ENCODE data around the gene FAM131A.

The FAM131A gene

GRCh38 chr3:184323696-184324095 is 13.7 kb upstream of the FAM131A start:
- no peak for ATAC-seq
- TF ChIP-seq TSHZ2 (CRISPR knock-in tag; IDR thresholded peaks at IDR 0.05) (no peak), SNAI2 (CRISPR knock-in tag; IDR thresholded peaks at IDR 0.05) (no peak), GLIS3 (CRISPR knock-in tag; IDR thresholded peaks at IDR 0.05) (no peak), OSR1 (CRISPR knock-in tag; IDR thresholded peaks at IDR 0.05) (no peak), ZNF565 (CRISPR knock-in tag; conservative IDR thresholded peaks at IDR 0.05; ENCODE audit: low read depth) (no peak), PPARA (CRISPR knock-in tag; IDR thresholded peaks at IDR 0.05; ENCODE audit: borderline replicate concordance) (no peak), ISL1 (CRISPR knock-in tag; IDR thresholded peaks at IDR 0.05) (no peak), ZFP30 (CRISPR knock-in tag; IDR thresholded peaks at IDR 0.05) (no peak), ZC3H10 (CRISPR knock-in tag; IDR thresholded peaks at IDR 0.05) (no peak), ARNTL (CRISPR knock-in tag; IDR thresholded peaks at IDR 0.05; ENCODE audit: borderline replicate concordance, low read depth) (no peak)

GRCh38 chr3:184325269-184325668 is 12.1 kb upstream of the FAM131A start:
- TF ChIP-seq PATZ1 (CRISPR knock-in tag; IDR thresholded peaks at IDR 0.05; ENCODE audit: borderline replicate concordance) (no peak), ZC3H10 (CRISPR knock-in tag; IDR thresholded peaks at IDR 0.05) (no peak), PPARA (CRISPR knock-in tag; IDR thresholded peaks at IDR 0.05; ENCODE audit: borderline replicate concordance) (no peak), ZFP3 (CRISPR knock-in tag; IDR thresholded peaks at IDR 0.05) (no peak), SNAI2 (CRISPR knock-in tag; IDR thresholded peaks at IDR 0.05) (no peak)
- no peak for ATAC-seq

GRCh38 chr3:184325715-184326369 is 11.6 kb upstream of the FAM131A start:
- no peak for TF ChIP-seq ZFP30 (CRISPR knock-in tag; IDR thresholded peaks at IDR 0.05)
- no peak for TF ChIP-seq PATZ1 (CRISPR knock-in tag; IDR thresholded peaks at IDR 0.05; ENCODE audit: borderline replicate concordance)
- TF ChIP-seq ZNF565 (CRISPR knock-in tag; conservative IDR thresholded peaks at IDR 0.05; ENCODE audit: low read depth) = no peak
- no peak for TF ChIP-seq CSDC2 (CRISPR knock-in tag; IDR thresholded peaks at IDR 0.05)
- no peak for TF ChIP-seq RARB (CRISPR knock-in tag; IDR thresholded peaks at IDR 0.05)
- TF ChIP-seq OSR1 (CRISPR knock-in tag; IDR thresholded peaks at IDR 0.05) = no peak
- no peak for TF ChIP-seq PPARA (CRISPR knock-in tag; IDR thresholded peaks at IDR 0.05; ENCODE audit: borderline replicate concordance)
- no peak for TF ChIP-seq TCF4 (CRISPR knock-in tag; IDR thresholded peaks at IDR 0.05; ENCODE audit: borderline replicate concordance)
- no peak for ATAC-seq

GRCh38 chr3:184327171-184327570 is 10.2 kb upstream of the FAM131A start:
- no peak for ATAC-seq
- no peak for TF ChIP-seq ZNF70 (CRISPR knock-in tag; IDR thresholded peaks at IDR 0.05)
- TF ChIP-seq CREB5 (CRISPR knock-in tag; IDR thresholded peaks at IDR 0.05; ENCODE audit: low read depth) = no peak
- TF ChIP-seq ZNF8 (CRISPR knock-in tag; IDR thresholded peaks at IDR 0.05) = no peak
- TF ChIP-seq OSR1 (CRISPR knock-in tag; IDR thresholded peaks at IDR 0.05) = no peak
- TF ChIP-seq BACH2 (CRISPR knock-in tag; IDR thresholded peaks at IDR 0.05; ENCODE audit: borderline replicate concordance) = no peak
- no peak for TF ChIP-seq TOX (CRISPR knock-in tag; IDR thresholded peaks at IDR 0.05; ENCODE audit: borderline replicate concordance)
- TF ChIP-seq ARNTL (CRISPR knock-in tag; IDR thresholded peaks at IDR 0.05; ENCODE audit: borderline replicate concordance, low read depth) = no peak
- no peak for TF ChIP-seq PPARA (CRISPR knock-in tag; IDR thresholded peaks at IDR 0.05; ENCODE audit: borderline replicate concordance)

All from SK-N-SH treated with all-trans-retinoic acid at 6 μM for 48 hours (cell line).